NCI-H1436 treated with DMSO at 0.1 percent for 48 hours (cell line): ENCODE measurements around the gene CNRIP1.
"Not testable (repeated sequence)": the region's sequence is repeated elsewhere in the genome, so short reads cannot be mapped to it uniquely, and the experiment has no call there.

Experiments used
- DNase-seq: peaks from one replicate; lab custom pipeline; 2025; lab: John Stamatoyannopoulos, UW

The CNRIP1 gene

GRCh38 chr2:68340226-68341061 lies 20.7 kb upstream of the CNRIP1 start:
- DNase-seq: no peak

GRCh38 chr2:68336192-68336591 lies 16.4 kb upstream of the CNRIP1 start:
- DNase-seq: no peak

- no peak for DNase-seq
These were observed 14.2 kb upstream of the CNRIP1 start for GRCh38 chr2:68333931-68334330.

GRCh38 chr2:68333009-68333408 lies 13.3 kb upstream of the CNRIP1 start:
- DNase-seq: no peak

- DNase-seq: no peak
These were observed 10.9 kb upstream of the CNRIP1 start for GRCh38 chr2:68330691-68331090.

- DNase-seq: no peak
These were observed 9.2 kb upstream of the CNRIP1 start for GRCh38 chr2:68328901-68329300.

- no peak for DNase-seq
These were observed 5.3 kb upstream of the CNRIP1 start for GRCh38 chr2:68325056-68325455.

GRCh38 chr2:68320118-68320641 lies 431 bp upstream of the CNRIP1 start:
- no peak for DNase-seq

GRCh38 chr2:68318914-68319397 lies 793 bp downstream of the CNRIP1 start:
- DNase-seq: no peak

- DNase-seq: no peak
These were observed 1.5 kb downstream of the CNRIP1 start for GRCh38 chr2:68317971-68318913.

GRCh38 chr2:68316111-68316510 lies 3.6 kb downstream of the CNRIP1 start:
- no peak for DNase-seq

- no peak for DNase-seq
These were observed 8.7 kb downstream of the CNRIP1 start for GRCh38 chr2:68311033-68311432.

- no peak for DNase-seq
These were observed 10.3 kb downstream of the CNRIP1 start for GRCh38 chr2:68309426-68309825.

GRCh38 chr2:68303902-68304272 lies 15.9 kb downstream of the CNRIP1 start:
- not testable (repeated sequence) for DNase-seq

GRCh38 chr2:68303033-68303901 lies 16.5 kb downstream of the CNRIP1 start:
- DNase-seq: no peak

GRCh38 chr2:68302281-68302875 lies 17.4 kb downstream of the CNRIP1 start:
- DNase-seq: no peak

- no peak for DNase-seq
These were observed 24.2 kb downstream of the CNRIP1 start for GRCh38 chr2:68295516-68295915.

GRCh38 chr2:68294913-68295312 lies 24.8 kb downstream of the CNRIP1 start:
- DNase-seq: no peak

GRCh38 chr2:68294187-68294586 lies 25.6 kb downstream of the CNRIP1 start:
- DNase-seq: no peak

- no peak for DNase-seq
These were observed 26.0 kb downstream of the CNRIP1 start for GRCh38 chr2:68293755-68294154.

GRCh38 chr2:68293024-68293423 lies 26.7 kb downstream of the CNRIP1 start:
- no peak for DNase-seq
